Heart right ventricle (tissue), 16 donors: ENCODE data around the gene KLRC3. TPM values are rescaled to one million over a fixed set of nuclear protein-coding genes. Genes with fewer than 3 reads are reported as not detected.
A peak's percentile ranks its signal among the peaks of the same experiment; 100 is the strongest.
"Not testable (repeated sequence)": the region's sequence is repeated elsewhere in the genome, so short reads cannot be mapped to it uniquely, and the experiment has no call there.

Source experiments
- ATAC-seq, 8 donors: fragments of 200-7000 bp; cut with Tn5 transposase; one replicate each; pipeline ENCODE4 v1.9.1; 2020; ENCODE audit warnings: mild to moderate bottlenecking in 8 of 8, moderate library complexity in 8 of 8, moderate number of reproducible peaks in 1 of 8
- DNase-seq, 2 donors: peaks; one replicate each; pipeline ENCODE4 v3.0.0-alpha.2; 2020
- H3K27ac ChIP-seq, 10 donors: fragments of 200-600 bp; sonication (generic) in 2 of 10; one replicate each; pipeline versions ENCODE4 v1.5.0 to v1.8.0; 2020 to 2022; ENCODE audit warnings: mild to moderate bottlenecking in 3 of 10
- H3K27me3 ChIP-seq, 7 donors: fragments of 200-600 bp; one replicate each; pipeline ENCODE4 v1.8.0; 2021 to 2022; ENCODE audit warnings: mild to moderate bottlenecking in 2 of 7
- H3K36me3 ChIP-seq, 9 donors: fragments of 200-600 bp; sonication (generic) in 1 of 9; one replicate each; pipeline versions ENCODE4 v1.5.0 to v1.8.0; 2020 to 2022; ENCODE audit warnings: mild to moderate bottlenecking in 2 of 9
- H3K4me1 ChIP-seq, 9 donors: fragments of 200-600 bp; sonication (generic) in 1 of 9; one replicate each; pipeline versions ENCODE4 v1.5.0 to v1.8.0; 2020 to 2022; ENCODE audit warnings: mild to moderate bottlenecking in 4 of 9
- H3K4me3 ChIP-seq, 10 donors: fragments of 200-600 bp; sonication (generic) in 2 of 10; one replicate each; pipeline versions ENCODE4 v1.5.0 to v1.8.0; 2020 to 2022; ENCODE audit warnings: mild to moderate bottlenecking in 7 of 10, moderate library complexity in 2 of 10
- H3K9me3 ChIP-seq, 11 donors: fragments of 200-600 bp in 10 of 11; sonication (generic) in 2 of 11; one replicate each; pipeline versions ENCODE4 v1.5.0 to v1.8.0; 2013 to 2022; ENCODE audit warnings: mild to moderate bottlenecking in 2 of 11, control low read depth in 1 of 11, moderate library complexity in 1 of 11
- CTCF ChIP-seq, 9 donors: fragments of 200-600 bp; sonication (generic) in 2 of 9; IDR thresholded peaks; one replicate each; pipeline versions ENCODE4 v1.5.0 to v1.8.0; 2021 to 2022; ENCODE audit warnings: antibody characterized with exemption in 9 of 9, mild to moderate bottlenecking in 5 of 9, moderate library complexity in 1 of 9
- WGBS, 2 donors: extraction: QIAGEN DNeasy Blood & Tissue Kit; methylation state at CpG; one replicate each; pipeline ENCODE4 v1.1.7; 2013; ENCODE audit warnings: inconsistent platforms in 1 of 2; 5-methylcytosine and 5-hydroxymethylcytosine counted together
- intact Hi-C, 10 donors: fragments of 100-400 bp; cut with DNase I; formaldehyde crosslinking; loops; one replicate each; pipeline versions ENCODE4 v1.11.1 to v1.14.2; 2022
- polyA plus RNA-seq, 2 donors: library from polyadenylated mRNA; stranded (reverse); fragments of 200-250 nt; gene quantifications; one replicate each; pipeline ENCODE4 v1.2.3, GENCODE V29; 2013
- total RNA-seq, 10 donors: library from RNA; stranded (reverse); fragmentation: NEBNext Ultra II Directional in 3 of 10; extraction: Animal tissue kit (Norgen Biotek cat#: 25700) in 3 of 10; gene quantifications; one replicate each; pipeline versions ENCODE4 v1.2.1 to v1.2.4, GENCODE V29; 2021 to 2023
- donor health status: Arrhythmogenic right ventricular cardiomyopathy.
- donor health status: ischemic (EF 13 %, LVEDD 7.1; RV severe dilation, severe dysfunction).
- donor health status: healthy with polysubstance abuse.
- donor health status: DM: no; HTN: yes; CAD: no.
- donor health status: DM: no; HTN: no; CAD: no.
- donor health status: ischemic (EF 25% LVEDD 6.9; RV normal size, moderate dysfunction).
- donor health status: ischemic (EF 25% LVEDD 5.7; RV mildly dilated, moderate dysfunction).
- donor health status: healthy.
- donor health status: DM: yes; HTN: yes; CAD: no.
- donor health status: Ischemic cardiomyopathy.
- donor health status: ischemic (EF 35%, LVEDD 5.7; RV mildly dilated, moderate dysfunction).
- donor health status: nonischemic (EF 11% LVEDD 7.7; RV severe dilation, severe dysfunction).
- donor health status: DM: yes; HTN: yes; CAD: no.
- donor health status: PGD.
- donor health status: ischemic (EF 29% LVEDD 5.4; RV normal size, mild dysfunction).
- donor health status: nonischemic (EF 23%, LVEDD 6.1; RV moderate dilation, normal function).

The KLRC3 gene
- total and polyA plus RNA-seq, 12 donors, result 0.07 to 0.62 TPM; not detected in 10

GRCh38 chr12:10381928-10382628 lies 38.3 kb downstream of the KLRC3 start:
- Histone ChIP-seq H3K27ac (peak overlapping the region in 1 of 10 donors; percentile 38), H3K4me1 (no peaks in the 10 kb centered on the region), H3K27me3 (no peaks in the 10 kb centered on the region), H3K36me3 (no peaks in the 10 kb centered on the region), H3K9me3 (peaks cover 0 to 16% (median 5%) of the 10 kb centered on the region in 11 donors), H3K4me3 (peak overlapping the region in 1 of 10 donors; percentile 7)
- WGBS, 2 donors, result 89 to 95% methylated on average over 4 of the region's 4 CpGs
- ATAC-seq (no peak), DNase-seq (no peak)
- TF ChIP-seq CTCF (IDR thresholded peaks at IDR 0.05), result no peak
- intact Hi-C loops, result no loop called here

- WGBS, 2 donors, result 87 to 89% methylated on average over 2 of the region's 2 CpGs
- intact Hi-C loops, H3K4me1 ChIP-seq: not testable (repeated sequence)
These were observed 41.7 kb downstream of the KLRC3 start for GRCh38 chr12:10378737-10379136.

GRCh38 chr12:10374624-10375018 lies 45.8 kb downstream of the KLRC3 start:
- DNase-seq (no peak), ATAC-seq (no peak)
- no peak for TF ChIP-seq CTCF (IDR thresholded peaks at IDR 0.05)
- Histone ChIP-seq H3K4me3 (no peak overlapping the region), H3K36me3 (no peaks in the 10 kb centered on the region), H3K27ac (peak overlapping the region in 1 of 10 donors; percentile 18), H3K9me3 (no peaks in the 10 kb centered on the region), H3K27me3 (no peaks in the 10 kb centered on the region), H3K4me1 (peaks cover 0 to 32% (median 0%) of the 10 kb centered on the region in 9 donors)
- WGBS, 2 donors, result 92 to 96% methylated on average over 3 of the region's 3 CpGs
- intact Hi-C loops, result no loop called here

More at GRCh38 chr12:10378737-10379136, 41.7 kb downstream of the KLRC3 start:
- H3K4me3 ChIP-seq, DNase-seq, H3K36me3 ChIP-seq, ATAC-seq, H3K9me3 ChIP-seq, H3K27me3 ChIP-seq, H3K27ac ChIP-seq: not testable (repeated sequence)

- Histone ChIP-seq H3K4me3 (no peak overlapping the region), H3K27ac (peak overlapping the region in 2 of 10 donors; percentile 22 to 33), H3K27me3 (no peaks in the 10 kb centered on the region), H3K4me1 (peaks cover 0 to 32% (median 0%) of the 10 kb centered on the region in 9 donors), H3K36me3 (no peaks in the 10 kb centered on the region), H3K9me3 (no peaks in the 10 kb centered on the region)
- ATAC-seq, result peak in 6 of 8 donors; percentile 39 to 72 (median 64)
- no peak for TF ChIP-seq CTCF (IDR thresholded peaks at IDR 0.05)
- intact Hi-C loops, result no loop called here
- 26 to 58% methylated on average over 1 of the region's 1 CpG for WGBS, 2 donors
- peak in 1 of 2 donors; percentile 33 for DNase-seq
These were observed 47.8 kb downstream of the KLRC3 start for GRCh38 chr12:10372559-10372958.

GRCh38 chr12:10371893-10372535 lies 48.4 kb downstream of the KLRC3 start:
- H3K36me3 ChIP-seq, DNase-seq, H3K27me3 ChIP-seq, intact Hi-C loops, ATAC-seq, H3K4me3 ChIP-seq, H3K9me3 ChIP-seq: not testable (repeated sequence)
- peak overlapping the region in 2 of 10 donors; percentile 22 to 33 for H3K27ac ChIP-seq
- H3K4me1 ChIP-seq, result peaks cover 0 to 34% (median 0%) of the 10 kb centered on the region in 9 donors
- 71 to 78% methylated on average over 6 of the region's 6 CpGs for WGBS, 2 donors
